GM12878 (cell line): ENCODE measurements around the gene PRG3. TPM values are rescaled to one million over a fixed set of nuclear protein-coding genes. Genes with fewer than 3 reads are reported as not detected.

Experiments used
- ATAC-seq: fragments of 200-7000 bp; cut with Tn5 transposase; 3 replicates; pipeline ENCODE4 v1.9.1; 2020; ENCODE audit warnings: mild to moderate bottlenecking, moderate library complexity
- BruUV-seq: library from RNA; stranded (reverse); fragments of 400-500 nt; replicated peaks from 2 replicates; lab custom pipeline; 2021; lab: Mats Ljungman, UMichigan
- CTCF ChIA-PET: fragments of 300-600 bp; sonication (Branson Sonifier 250); formaldehyde crosslinking; extraction: SDS; loops from one replicate; lab custom pipeline; 2021; ENCODE audit warnings: inconsistent platforms; lab: Yijun Ruan, JAX
- POLR2A ChIA-PET: fragments of 350-600 bp; formaldehyde crosslinking; extraction: SDS; loops from one replicate; lab custom pipeline; 2021; ENCODE audit warnings: inconsistent platforms; lab: Charles Lee
- RAD21 ChIA-PET: fragments of 300-600 bp; sonication (Branson Sonifier 250); formaldehyde crosslinking; loops from one replicate; lab custom pipeline; 2023; ENCODE audit warnings: antibody characterized with exemption; ENCODE audit not compliant: unreplicated experiment; lab: Charles Lee
- SMC1A ChIA-PET: fragments of 300-600 bp; sonication (Branson Sonifier 250); formaldehyde crosslinking; loops from one replicate; lab custom pipeline; 2023; ENCODE audit not compliant: unreplicated experiment, uncharacterized antibody; lab: Charles Lee
- DNase-seq: peaks from one replicate; pipeline ENCODE4 v3.0.0-alpha.2; 2011; ENCODE audit warnings: low read depth, low spot score
- FAIRE-seq: peaks from 3 replicates; lab custom pipeline; 2011; peaks lifted over from hg19 to GRCh38; lab: Jason Lieb, UNC
- H2AFZ ChIP-seq: 2 replicates; pipeline ENCODE4 v1.6.0; 2011; ENCODE audit warnings: low read depth, low read length, control low read depth; ENCODE audit not compliant: control insufficient read depth
- H3K27ac ChIP-seq: 2 replicates; pipeline ENCODE4 v1.5.1; 2011; ENCODE audit warnings: control low read depth; ENCODE audit not compliant: control insufficient read depth, insufficient read depth
- H3K27me3 ChIP-seq, 2 experiments: replicated peaks in 1 of 2; 2 replicates each; pipeline versions ENCODE4 v1.6.0 to v1.6.1; 2011; ENCODE audit warnings: low read length in 1 of 2; ENCODE audit not compliant: control insufficient read depth in 2 of 2, insufficient read depth in 2 of 2
- H3K36me3 ChIP-seq, 2 experiments: 2 replicates each; pipeline ENCODE4 v1.5.1; 2011; ENCODE audit warnings: low read length in 1 of 2; ENCODE audit not compliant: control insufficient read depth in 2 of 2, insufficient read depth in 2 of 2
- H3K4me1 ChIP-seq: 2 replicates; pipeline ENCODE4 v1.6.1; 2011; ENCODE audit warnings: mild to moderate bottlenecking, low read length, moderate library complexity, mixed read lengths; ENCODE audit not compliant: control insufficient read depth, insufficient read depth
- H3K4me2 ChIP-seq: 2 replicates; pipeline ENCODE4 v1.6.0; 2011; ENCODE audit warnings: control low read depth; ENCODE audit not compliant: control insufficient read depth, insufficient read depth
- H3K4me3 ChIP-seq: fragments of 200-600 bp; sonication (generic); 2 replicates; pipeline ENCODE4 v1.5.1; 2016
- H3K79me2 ChIP-seq: 2 replicates; pipeline ENCODE4 v1.6.0; 2011; ENCODE audit warnings: low read length; ENCODE audit not compliant: control insufficient read depth, insufficient read depth
- H3K9ac ChIP-seq: 2 replicates; pipeline ENCODE4 v1.8.0; 2011; ENCODE audit warnings: low read length, control low read depth, mixed read lengths; ENCODE audit not compliant: control insufficient read depth, insufficient read depth
- H3K9me3 ChIP-seq: replicated peaks from 3 replicates; pipeline ENCODE4 v1.5.1; 2011; ENCODE audit warnings: mild to moderate bottlenecking, low read length; ENCODE audit not compliant: control insufficient read depth, insufficient read depth
- H4K20me1 ChIP-seq: 2 replicates; pipeline ENCODE4 v1.6.0; 2011; ENCODE audit not compliant: control insufficient read depth, insufficient read depth
- ATF7 ChIP-seq: fragments of 450-650 bp; IDR thresholded peaks from 2 replicates; pipeline ENCODE4 v1.6.1; 2016; ENCODE audit warnings: low read depth, mild to moderate bottlenecking
- CHD1 ChIP-seq: IDR thresholded peaks from 2 replicates; pipeline ENCODE4 v1.6.1; 2012; ENCODE audit warnings: low read depth, low read length, improper control_type of control experiment
- HDGF ChIP-seq: fragments of 450-650 bp; IDR thresholded peaks from 2 replicates; pipeline ENCODE4 v1.6.1; 2016; ENCODE audit warnings: antibody characterized with exemption
- MEF2B ChIP-seq: fragments of 450-650 bp; IDR thresholded peaks from 2 replicates; pipeline ENCODE4 v1.6.1; 2018; ENCODE audit warnings: mild to moderate bottlenecking, moderate library complexity; ENCODE audit not compliant: partially characterized antibody, poor library complexity, severe bottlenecking
- POLR2AphosphoS5 ChIP-seq: IDR thresholded peaks from 2 replicates; pipeline ENCODE4 v1.6.1; 2011; ENCODE audit warnings: mild to moderate bottlenecking, low read length, inconsistent platforms
- RAD51 ChIP-seq: fragments of 450-650 bp; IDR thresholded peaks from 2 replicates; pipeline ENCODE4 v1.6.1; 2016; ENCODE audit warnings: moderate library complexity, mild to moderate bottlenecking, inconsistent platforms
- SRF ChIP-seq, 2 experiments: IDR thresholded peaks; 2 replicates each; pipeline ENCODE4 v1.6.1; 2011; ENCODE audit warnings: low read depth in 2 of 2, low read length in 2 of 2, mild to moderate bottlenecking in 1 of 2, moderate library complexity in 1 of 2
- TCF3 ChIP-seq: IDR thresholded peaks from 2 replicates; pipeline ENCODE4 v1.6.1; 2012; ENCODE audit warnings: low read depth, mild to moderate bottlenecking, low read length, borderline replicate concordance; ENCODE audit not compliant: insufficient read depth
- WGBS: methylation state at CpG from one replicate; pipeline ENCODE4 v1.1.6; 2016; ENCODE audit warnings: low lambda C conversion rate; ENCODE audit not compliant: insufficient replicate concordance, insufficient coverage; ENCODE audit errors: missing lambda C conversion rate; 5-methylcytosine and 5-hydroxymethylcytosine counted together
- in situ Hi-C: fragments of 300-500 bp; cut with MboI; formaldehyde crosslinking; loops from 9 replicates; pipeline ENCODE4 v1.14.3; 2018; ENCODE audit warnings: mixed read lengths
- intact Hi-C: fragments of 100-400 bp; cut with micrococcal nuclease; formaldehyde crosslinking; loops from one replicate; pipeline ENCODE4 v1.14.2; 2022; ENCODE audit not compliant: unreplicated experiment
- polyA plus RNA-seq, 11 experiments: library from polyadenylated mRNA; depleted of rRNA in 4 of 11; unstranded in 6 of 11; stranded (reverse) in 5 of 11; fragments of >200 nt; fragmentation: Nextera tagmentation in 4 of 11; fragmentation: Illumina TruSeq in 1 of 11; extraction: Ambion mirVana in 4 of 11; extraction: Trizol in 1 of 11; gene quantifications; 1 replicate in 1 of 11; 2 replicates in 10 of 11; pipeline versions ENCODE4 v1.2.1 to v1.2.3, GENCODE V29; 2011 to 2016; ENCODE audit warnings: inconsistent platforms in 2 of 11, missing spikeins in 2 of 11, low read depth in 1 of 11
- total RNA-seq, 4 experiments: library from RNA; depleted of rRNA in 3 of 4; stranded (reverse); fragments of >200 nt in 3 of 4; fragmentation: Illumina TruSeq in 1 of 4; extraction: Trizol in 1 of 4; gene quantifications; 2 replicates each; pipeline versions ENCODE4 v1.2.1 to v1.2.3, GENCODE V29; 2013 to 2021
- TF ChIP-seq, protein P1 (sequence below): IDR thresholded peaks from 2 replicates; pipeline ENCODE4 v1.6.1; 2012; ENCODE audit warnings: low read length, inconsistent platforms

Gene PRG3
- total and polyA plus RNA-seq, 10 of the 15 experiments (the other 5 are each of a cell fraction or from before 2014, with no cell fraction given): not detected

DNA sequence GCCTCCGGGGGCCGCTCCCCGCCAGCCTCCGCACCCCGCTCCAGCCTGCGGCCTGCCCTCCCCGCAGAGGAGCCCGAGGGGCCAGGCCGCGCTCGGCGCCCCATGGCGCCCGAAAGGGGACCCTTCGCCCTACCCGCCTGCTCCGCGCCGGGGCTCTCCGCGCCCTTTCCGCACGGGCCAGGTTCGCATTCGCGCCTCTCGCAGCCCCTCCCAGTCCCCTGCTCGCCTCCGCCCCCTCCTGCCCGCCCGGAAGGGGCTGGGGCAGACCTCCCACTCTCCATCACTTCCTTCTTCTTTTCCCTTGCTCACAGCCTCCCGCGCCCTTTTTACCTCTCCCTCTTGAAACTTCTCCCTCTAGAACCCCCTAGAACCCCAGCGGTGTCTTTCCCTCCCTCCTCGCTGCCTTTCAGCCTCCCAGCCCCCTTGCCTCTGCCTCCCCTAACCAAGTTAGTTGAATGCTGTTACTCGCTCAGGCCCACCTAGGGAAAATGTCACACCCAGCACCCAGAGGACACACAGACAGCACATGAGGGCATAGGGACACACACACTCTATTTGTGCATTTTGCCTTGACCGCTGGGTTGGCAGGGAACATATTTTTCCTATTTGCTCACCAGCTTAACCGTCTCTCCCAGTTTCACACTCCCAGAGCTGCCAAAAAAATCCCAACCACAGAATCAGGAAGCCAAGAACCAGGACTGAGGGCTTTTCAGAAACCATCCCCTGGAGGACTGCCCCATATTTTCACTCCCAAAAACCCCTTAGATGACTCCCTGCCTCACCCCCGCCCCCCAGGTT lies 46.2 kb upstream of the PRG3 start, which contains the start of gene SLC43A3 (continued):
- TF ChIP-seq ATF7: peak; percentile 50; the same call in 1 of the 2 replicates
- TF ChIP-seq, protein P1, sequence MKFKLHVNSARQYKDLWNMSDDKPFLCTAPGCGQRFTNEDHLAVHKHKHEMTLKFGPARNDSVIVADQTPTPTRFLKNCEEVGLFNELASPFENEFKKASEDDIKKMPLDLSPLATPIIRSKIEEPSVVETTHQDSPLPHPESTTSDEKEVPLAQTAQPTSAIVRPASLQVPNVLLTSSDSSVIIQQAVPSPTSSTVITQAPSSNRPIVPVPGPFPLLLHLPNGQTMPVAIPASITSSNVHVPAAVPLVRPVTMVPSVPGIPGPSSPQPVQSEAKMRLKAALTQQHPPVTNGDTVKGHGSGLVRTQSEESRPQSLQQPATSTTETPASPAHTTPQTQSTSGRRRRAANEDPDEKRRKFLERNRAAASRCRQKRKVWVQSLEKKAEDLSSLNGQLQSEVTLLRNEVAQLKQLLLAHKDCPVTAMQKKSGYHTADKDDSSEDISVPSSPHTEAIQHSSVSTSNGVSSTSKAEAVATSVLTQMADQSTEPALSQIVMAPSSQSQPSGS: no peak
- no peak for TF ChIP-seq TCF3
- peak; percentile 59; the same call in 1 of the 2 replicates for TF ChIP-seq CHD1

DNA sequence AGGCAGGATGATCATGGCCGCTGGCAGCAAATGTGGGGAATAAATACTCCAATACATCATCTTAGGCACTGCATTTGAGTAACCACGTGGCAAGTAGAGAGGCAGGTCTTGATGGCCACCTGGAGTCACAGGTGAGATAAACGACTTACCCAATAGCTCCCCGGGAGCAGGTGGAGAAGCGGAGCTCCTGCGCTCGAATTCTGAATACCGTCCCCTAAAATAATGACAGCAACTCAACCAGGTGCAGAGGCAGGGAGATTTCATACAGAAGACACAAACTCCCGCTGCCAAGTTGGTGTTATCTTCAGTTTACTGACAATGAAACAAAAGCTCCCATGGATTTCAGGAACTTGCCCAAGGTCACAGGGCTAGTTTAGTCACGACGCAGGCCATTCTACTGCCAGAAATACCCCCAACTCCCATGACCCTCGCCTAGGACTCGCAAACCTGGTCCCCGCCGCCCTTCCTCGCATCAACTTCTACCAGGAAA lies 45.5 kb upstream of the PRG3 start:
- ChIA-PET POLR2A (interaction anchor here (0.7 to 3.3 kb wide), 5 partner anchors 10 to 103 kb away, joined by 3 to 22 read pairs (median 11); partner anchors contain the start of gene TNKS1BP1), RAD21 (interaction anchor here (1.1 to 3.3 kb wide), 5 partner anchors 19 to 101 kb away, joined by 3 to 21 read pairs (median 5); no protein-coding TSS in a partner anchor)
- intact Hi-C loops: loop anchor here (5.0 kb wide), 1 partner anchor 51 kb away; no protein-coding TSS in a partner anchor
- peak; percentile 7 for ATAC-seq
- TF ChIP-seq HDGF: no peak
- no peak for TF ChIP-seq SRF (IDR thresholded peaks at IDR 0.05; ENCODE audit: low read depth in 2 of 2, low read length in 2 of 2)
- TF ChIP-seq MEF2B: no peak
- peak; percentile 52; the same call in 1 of the 2 replicates for TF ChIP-seq POLR2AphosphoS5
- peak; percentile 9; the same call in 1 of the 2 replicates for TF ChIP-seq RAD51
- TF ChIP-seq, all 136 proteins: peak for 2
- Histone ChIP-seq H3K27ac (peak overlapping the region; percentile 97), H3K79me2 (peaks cover 55% of the 10 kb centered on the region), H3K9me3 (no peaks in the 10 kb centered on the region), H3K27me3 (no peaks in the 10 kb centered on the region), H3K36me3 (peaks cover 8 to 11% of the 10 kb centered on the region in 2 experiments; a peak in 3 of 4 replicates), H4K20me1 (no peaks in the 10 kb centered on the region), H3K4me1 (peaks cover 31% of the 10 kb centered on the region), H2AFZ (peak overlapping the region; percentile 4; the same call in 1 of the 2 replicates), H3K4me3 (peak overlapping the region; percentile 88), H3K9ac (peak overlapping the region; percentile 94), H3K4me2 (peak overlapping the region; percentile 99)
- in situ Hi-C loops: no loop called here
- whole genome bisulfite sequencing: 1% methylated on average over 16 of the region's 16 CpGs
- no peak for DNase-seq
- no peak for FAIRE-seq
- ChIA-PET CTCF (interaction anchor here (0.7 to 3.9 kb wide), 5 partner anchors 31 to 103 kb away, joined by 3 to 15 read pairs (median 7); no protein-coding TSS in a partner anchor), SMC1A (interaction anchor here (1.2 to 1.5 kb wide), 4 partner anchors 21 to 49 kb away, joined by 3 to 5 read pairs (median 4); no protein-coding TSS in a partner anchor)
- BruUV-seq: no TSS peak
